PC-9 (cell line): ENCODE results near the gene MYO5C.

Source experiments
- EZH2 ChIP-seq: fragments of 200-600 bp; sonication (generic); IDR thresholded peaks from 2 replicates; pipeline ENCODE4 v1.8.0; 2017; ENCODE audit warnings: antibody characterized with exemption, low read depth
- TF ChIP-seq, protein P1 (sequence below): fragments of 200-600 bp; sonication (generic); conservative IDR thresholded peaks from 2 replicates; pipeline ENCODE4 v1.6.1; 2017; ENCODE audit warnings: mixed run types, antibody characterized with exemption, mild to moderate bottlenecking, moderate library complexity

DNA sequence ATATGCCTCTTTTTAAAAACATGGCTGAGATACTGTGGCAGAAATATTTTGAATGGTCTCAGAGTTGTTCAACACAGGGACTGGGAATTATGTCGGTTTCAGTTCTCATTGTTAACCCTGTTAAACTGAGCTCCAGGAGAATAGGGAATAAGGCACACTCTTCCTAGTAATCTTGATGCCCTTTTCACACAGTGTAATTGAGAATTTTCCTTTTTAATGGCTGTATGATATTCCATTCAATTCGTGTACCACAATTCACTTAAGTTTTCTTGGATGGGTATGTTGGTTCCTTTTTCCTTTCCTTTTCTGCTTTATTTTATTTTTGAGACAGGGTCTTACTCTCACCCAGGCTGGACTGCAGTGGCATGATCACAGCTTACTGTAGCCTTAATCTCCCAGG lies 149.3 kb downstream of the MYO5C start:
- TF ChIP-seq, protein P1, sequence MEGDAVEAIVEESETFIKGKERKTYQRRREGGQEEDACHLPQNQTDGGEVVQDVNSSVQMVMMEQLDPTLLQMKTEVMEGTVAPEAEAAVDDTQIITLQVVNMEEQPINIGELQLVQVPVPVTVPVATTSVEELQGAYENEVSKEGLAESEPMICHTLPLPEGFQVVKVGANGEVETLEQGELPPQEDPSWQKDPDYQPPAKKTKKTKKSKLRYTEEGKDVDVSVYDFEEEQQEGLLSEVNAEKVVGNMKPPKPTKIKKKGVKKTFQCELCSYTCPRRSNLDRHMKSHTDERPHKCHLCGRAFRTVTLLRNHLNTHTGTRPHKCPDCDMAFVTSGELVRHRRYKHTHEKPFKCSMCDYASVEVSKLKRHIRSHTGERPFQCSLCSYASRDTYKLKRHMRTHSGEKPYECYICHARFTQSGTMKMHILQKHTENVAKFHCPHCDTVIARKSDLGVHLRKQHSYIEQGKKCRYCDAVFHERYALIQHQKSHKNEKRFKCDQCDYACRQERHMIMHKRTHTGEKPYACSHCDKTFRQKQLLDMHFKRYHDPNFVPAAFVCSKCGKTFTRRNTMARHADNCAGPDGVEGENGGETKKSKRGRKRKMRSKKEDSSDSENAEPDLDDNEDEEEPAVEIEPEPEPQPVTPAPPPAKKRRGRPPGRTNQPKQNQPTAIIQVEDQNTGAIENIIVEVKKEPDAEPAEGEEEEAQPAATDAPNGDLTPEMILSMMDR = no peak
- TF ChIP-seq EZH2 = no peak
